ENCODE data around the gene EFNB2. TPM values are rescaled to one million over a fixed set of nuclear protein-coding genes. Genes with fewer than 3 reads are reported as not detected.

Gene EFNB2
- total and polyA plus RNA-seq, 2 of the 8 experiments (the other 6 are each of a cell fraction or from before 2014, with no cell fraction given): 8.2 to 12.0 TPM

- Histone ChIP-seq H2BK120ac (replicated peaks; ENCODE audit: low read depth, low read length) (no peak overlapping the region), H3K18ac (ENCODE audit: extremely low read depth, low read length) (no peak overlapping the region), H3K27me3 (replicated peaks in 1 of 4; ENCODE audit: control insufficient read depth in 3 of 4, extremely low read depth in 1 of 4, insufficient read depth in 3 of 4, low read length in 3 of 4) (no peaks in the 10 kb centered on the region), H3K79me2 (ENCODE audit: control insufficient read depth in 1 of 2, insufficient read depth in 2 of 2, low read length in 2 of 2) (no peaks in the 10 kb centered on the region), H3K4ac (replicated peaks; ENCODE audit: insufficient read length, low read depth, low read length) (no peak overlapping the region), H3K9ac (replicated peaks in 1 of 4; ENCODE audit: extremely low read depth in 1 of 4, low read depth in 3 of 4, low read length in 3 of 4) (no peak overlapping the region), H2AK5ac (ENCODE audit: low read depth, low read length) (no peak overlapping the region), H3K14ac (ENCODE audit: insufficient read length) (no peak overlapping the region), H3K23ac (ENCODE audit: insufficient read length) (no peak overlapping the region), H3K27ac (ENCODE audit: low read depth, low read length) (no peak overlapping the region), H3K23me2 (ENCODE audit: low read depth, low read length) (peaks cover 2% of the 10 kb centered on the region; the same call in 1 of the 2 replicates), H3K56ac (replicated peaks; ENCODE audit: insufficient read length, low read depth, low read length) (no peak overlapping the region), H2BK12ac (ENCODE audit: low read depth, low read length) (no peak overlapping the region), H4K8ac (ENCODE audit: extremely low read depth, insufficient read depth, low read length) (no peak overlapping the region), H2BK20ac (ENCODE audit: low read length) (no peak overlapping the region), H4K91ac (replicated peaks; ENCODE audit: insufficient read length, low read length) (no peak overlapping the region), H3K9me3 (ENCODE audit: insufficient read depth in 2 of 2, low read depth in 1 of 2, low read length in 1 of 2) (no peaks in the 10 kb centered on the region), H3K36me3 (ENCODE audit: control insufficient read depth in 2 of 4, insufficient read depth in 4 of 4, low read length in 3 of 4) (peaks cover 3 to 22% (median 15%) of the 10 kb centered on the region in 4 experiments; a peak in 6 of 8 replicates), H3K4me1 (replicated peaks in 1 of 4; ENCODE audit: control insufficient read depth in 3 of 4, insufficient read depth in 4 of 4, low read length in 3 of 4) (no peaks in the 10 kb centered on the region), H3K79me1 (ENCODE audit: low read depth, low read length) (no peaks in the 10 kb centered on the region; the same call in 1 of the 2 replicates), H3K4me2 (ENCODE audit: insufficient read depth in 1 of 2, low read depth in 2 of 2, low read length in 2 of 2) (no peak overlapping the region), H4K20me1 (replicated peaks in 1 of 2; ENCODE audit: control insufficient read depth in 1 of 2, insufficient read depth in 2 of 2, low read length in 2 of 2) (peaks cover 0 to 5% of the 10 kb centered on the region in 2 experiments), H2BK5ac (ENCODE audit: low read depth, low read length) (no peak overlapping the region), H2BK15ac (ENCODE audit: low read length) (no peak overlapping the region), H3K4me3 (ENCODE audit: extremely low read depth in 1 of 4, insufficient read depth in 2 of 4, low read depth in 3 of 4, low read length in 4 of 4) (no peak overlapping the region), H2AFZ (ENCODE audit: low read length) (no peak overlapping the region), H4K5ac (ENCODE audit: insufficient read length, low read depth, low read length) (no peak overlapping the region)
- WGBS, 2 experiments (ENCODE audit: extremely low coverage in 1 of 2, insufficient coverage in 1 of 2, insufficient read length in 1 of 2, insufficient replicate concordance in 2 of 2, low coverage in 1 of 2, low lambda C conversion rate in 2 of 2, missing lambda C conversion rate in 1 of 2): 88% methylated on average over 7 of the region's 7 CpGs; no CpG with 5 or more reads in 1 of the 2 experiments
- no peak for FAIRE-seq
- CTCF ChIA-PET (ENCODE audit: partially characterized antibody): no interaction called here
- POLR2A ChIA-PET (ENCODE audit: partially characterized antibody): no interaction called here
- no peak for TF ChIP-seq EGR1 (IDR thresholded peaks at IDR 0.05; ENCODE audit: borderline replicate concordance, low read depth, low read length)
- DNase-seq (ENCODE audit: low read depth in 1 of 2, low spot score in 2 of 2): no peak
Observed at GRCh38 chr13:106489849-106490568, 45.5 kb downstream of the EFNB2 start.

All from H1 (cell line).